Thoracic aorta (tissue), 2 donors: ENCODE results near the gene REG3A. TPM values are rescaled to one million over a fixed set of nuclear protein-coding genes. Genes with fewer than 3 reads are reported as not detected.

Source experiments
- ATAC-seq: fragments of 150-250 bp; one replicate; pipeline ENCODE4 v1.8.0; 2017; ENCODE audit warnings: low read depth; ENCODE audit not compliant: insufficient number of reproducible peaks, low FRiP score
- DNase-seq: peaks from one replicate; pipeline ENCODE4 v3.0.0-alpha.2; 2020; ENCODE audit warnings: low spot score
- H3K27ac ChIP-seq, 2 donors: fragments of 200-600 bp; sonication (generic); 1 replicate in 1 of 2; 2 replicates in 1 of 2; pipeline ENCODE4 v1.5.1; 2016; ENCODE audit warnings: mild to moderate bottlenecking in 2 of 2, moderate library complexity in 2 of 2
- H3K27me3 ChIP-seq: fragments of 200-600 bp; sonication (generic); replicated peaks from 2 replicates; pipeline ENCODE4 v1.6.0; 2016; ENCODE audit warnings: mild to moderate bottlenecking; ENCODE audit not compliant: insufficient read depth
- H3K36me3 ChIP-seq: fragments of 200-600 bp; sonication (generic); one replicate; pipeline ENCODE4 v1.5.1; 2016
- H3K4me1 ChIP-seq, 2 donors: fragments of 200-600 bp; sonication (generic); 1 replicate in 1 of 2; 2 replicates in 1 of 2; pipeline versions ENCODE4 v1.5.1 to v1.6.0; 2016; ENCODE audit warnings: low read depth in 2 of 2, mild to moderate bottlenecking in 1 of 2; ENCODE audit not compliant: control insufficient read depth in 1 of 2
- H3K4me3 ChIP-seq: fragments of 200-600 bp; sonication (generic); 2 replicates; pipeline ENCODE4 v1.5.1; 2016; ENCODE audit warnings: mild to moderate bottlenecking
- H3K9me3 ChIP-seq: fragments of 200-600 bp; sonication (generic); 2 replicates; pipeline ENCODE4 v1.5.1; 2016
- total RNA-seq, 2 donors: library from RNA; depleted of rRNA; stranded (reverse); fragments of >200 nt; gene quantifications; one replicate each; pipeline versions ENCODE4 v1.1.0 to v1.2.3, GENCODE V29; 2016
- TF ChIP-seq, protein P1 (sequence below): fragments of 200-600 bp; sonication (generic); IDR thresholded peaks from one replicate; pipeline ENCODE4 v1.5.1; 2019; ENCODE audit warnings: antibody characterized with exemption

Gene REG3A
- total RNA-seq, 2 donors from 2014 or later = 2.8 to 8.3 TPM

DNA sequence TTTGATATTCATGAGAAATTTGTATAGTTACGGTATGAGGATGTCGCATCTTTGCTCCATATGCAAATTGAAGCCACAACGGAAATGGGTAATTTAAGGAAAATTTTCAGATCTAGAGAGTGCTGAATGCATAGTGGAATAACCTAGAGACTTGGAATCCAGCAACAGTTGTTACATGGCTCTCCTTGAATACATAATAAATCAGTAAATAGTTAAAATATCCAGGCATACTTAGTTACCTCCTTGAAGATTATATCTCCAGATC is 33.9 kb downstream of the REG3A start:
- Histone ChIP-seq H3K4me1 (no peaks in the 10 kb centered on the region), H3K27ac (no peak overlapping the region), H3K4me3 (no peak overlapping the region), H3K27me3 (no peaks in the 10 kb centered on the region), H3K9me3 (no peaks in the 10 kb centered on the region), H3K36me3 (no peaks in the 10 kb centered on the region)
- DNase-seq = no peak
- TF ChIP-seq, protein P1, sequence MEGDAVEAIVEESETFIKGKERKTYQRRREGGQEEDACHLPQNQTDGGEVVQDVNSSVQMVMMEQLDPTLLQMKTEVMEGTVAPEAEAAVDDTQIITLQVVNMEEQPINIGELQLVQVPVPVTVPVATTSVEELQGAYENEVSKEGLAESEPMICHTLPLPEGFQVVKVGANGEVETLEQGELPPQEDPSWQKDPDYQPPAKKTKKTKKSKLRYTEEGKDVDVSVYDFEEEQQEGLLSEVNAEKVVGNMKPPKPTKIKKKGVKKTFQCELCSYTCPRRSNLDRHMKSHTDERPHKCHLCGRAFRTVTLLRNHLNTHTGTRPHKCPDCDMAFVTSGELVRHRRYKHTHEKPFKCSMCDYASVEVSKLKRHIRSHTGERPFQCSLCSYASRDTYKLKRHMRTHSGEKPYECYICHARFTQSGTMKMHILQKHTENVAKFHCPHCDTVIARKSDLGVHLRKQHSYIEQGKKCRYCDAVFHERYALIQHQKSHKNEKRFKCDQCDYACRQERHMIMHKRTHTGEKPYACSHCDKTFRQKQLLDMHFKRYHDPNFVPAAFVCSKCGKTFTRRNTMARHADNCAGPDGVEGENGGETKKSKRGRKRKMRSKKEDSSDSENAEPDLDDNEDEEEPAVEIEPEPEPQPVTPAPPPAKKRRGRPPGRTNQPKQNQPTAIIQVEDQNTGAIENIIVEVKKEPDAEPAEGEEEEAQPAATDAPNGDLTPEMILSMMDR = no peak
- ATAC-seq = no peak

DNA sequence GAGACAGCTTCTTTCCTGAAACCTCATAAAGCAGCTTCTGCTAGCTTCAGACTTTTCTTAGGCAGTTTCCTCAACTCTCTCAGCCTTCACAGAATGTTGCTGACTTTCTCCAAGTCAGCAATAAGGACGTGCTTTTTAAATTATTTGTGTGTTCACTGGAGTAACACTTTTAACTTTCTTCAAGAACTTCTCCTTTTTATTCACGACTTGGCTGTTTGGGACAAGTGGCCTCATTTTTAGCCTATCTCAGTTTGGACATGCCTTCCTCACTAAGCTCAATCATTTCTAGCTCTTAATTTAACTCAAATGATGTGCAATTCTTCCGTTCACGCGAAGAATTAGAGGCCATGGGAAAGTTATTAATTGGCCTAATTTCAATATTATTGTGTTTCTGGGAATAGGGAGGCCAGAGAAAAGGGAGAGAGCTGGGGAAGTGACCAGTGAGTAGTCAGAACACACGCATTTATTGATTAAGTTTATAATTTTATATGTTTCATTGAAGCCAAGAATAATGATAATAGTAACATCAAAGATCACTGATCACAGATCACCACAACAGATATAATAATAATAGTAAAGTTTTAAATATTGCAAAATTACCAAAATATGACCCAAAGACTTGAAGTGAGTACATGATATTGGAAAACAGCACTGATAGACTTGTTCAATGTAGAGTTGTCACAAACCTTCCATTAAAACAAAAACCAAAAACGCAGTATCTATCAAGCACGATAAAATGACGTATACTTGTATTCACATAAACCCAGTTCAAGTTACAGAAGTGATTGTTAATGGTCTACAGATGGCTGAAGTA is 34.4 kb downstream of the REG3A start:
- Histone ChIP-seq H3K27ac (no peak overlapping the region), H3K4me3 (no peak overlapping the region), H3K9me3 (no peaks in the 10 kb centered on the region), H3K27me3 (no peaks in the 10 kb centered on the region), H3K4me1 (no peaks in the 10 kb centered on the region), H3K36me3 (no peaks in the 10 kb centered on the region)
- TF ChIP-seq, protein P1 = no peak
- no peak for DNase-seq
- no peak for ATAC-seq

DNA sequence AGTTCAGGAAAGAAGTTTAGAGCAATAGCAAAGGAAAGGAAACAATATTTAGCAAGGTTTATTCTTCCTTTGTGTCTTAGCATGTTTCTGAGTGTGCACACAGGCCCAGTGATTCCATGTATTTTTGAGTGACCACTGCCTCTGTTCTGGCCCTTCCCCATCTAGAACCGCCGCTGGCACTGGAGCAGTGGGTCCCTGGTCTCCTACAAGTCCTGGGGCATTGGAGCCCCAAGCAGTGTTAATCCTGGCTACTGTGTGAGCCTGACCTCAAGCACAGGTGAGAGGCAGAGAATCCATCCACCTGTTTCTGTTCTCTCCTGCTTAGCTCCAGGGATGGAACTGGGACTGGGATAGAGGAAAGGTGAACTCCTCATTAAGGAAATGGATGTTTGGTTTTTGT is 36.9 kb downstream of the REG3A start:
- Histone ChIP-seq H3K9me3 (no peaks in the 10 kb centered on the region), H3K4me3 (no peak overlapping the region), H3K27me3 (no peaks in the 10 kb centered on the region), H3K36me3 (no peaks in the 10 kb centered on the region), H3K4me1 (no peaks in the 10 kb centered on the region), H3K27ac (no peak overlapping the region)
- TF ChIP-seq, protein P1 = no peak
- ATAC-seq = no peak
- DNase-seq = no peak

DNA sequence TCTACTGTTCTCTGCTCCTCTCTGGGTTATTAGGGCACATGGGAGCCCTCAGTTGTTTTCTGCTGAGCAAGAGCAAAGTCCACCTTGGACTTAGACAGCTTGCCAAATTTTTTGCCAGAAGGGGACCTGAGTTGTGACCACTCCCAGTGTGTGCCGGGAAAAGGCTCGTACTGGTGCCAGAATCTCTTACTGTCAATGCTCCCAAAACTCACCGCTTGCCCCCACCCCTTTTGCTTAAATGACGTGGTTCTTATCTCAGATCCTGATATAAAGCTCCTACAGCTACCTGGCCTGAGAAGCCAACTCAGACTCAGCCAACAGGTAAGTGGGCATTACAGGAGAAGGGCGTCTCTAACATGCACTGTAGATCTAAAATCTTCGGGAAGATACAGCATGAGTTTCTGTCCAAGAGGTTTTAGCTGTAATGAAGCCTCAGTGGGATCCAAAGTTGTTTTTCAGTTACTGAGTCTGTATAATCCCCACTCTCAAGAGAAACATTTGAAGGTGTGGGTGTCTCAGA is 39.3 kb downstream of the REG3A start, which contains the start of gene REG1A:
TSS of gene REG1A (plus strand) at position 295 of the 520 bp plus-strand sequence. CDS start 374 bp downstream, outside the sequence.
- no peaks in the 10 kb centered on the region for H3K36me3 ChIP-seq
- TF ChIP-seq, protein P1 = no peak
- no peaks in the 10 kb centered on the region for H3K27me3 ChIP-seq
- no peaks in the 10 kb centered on the region for H3K9me3 ChIP-seq
- H3K4me3 ChIP-seq = no peak within 1 kb of the TSS
- DNase-seq = no peak
- ATAC-seq = no peak
- no peak within 1 kb of the TSS for H3K27ac ChIP-seq
- H3K4me1 ChIP-seq = no peaks in the 10 kb centered on the region

DNA sequence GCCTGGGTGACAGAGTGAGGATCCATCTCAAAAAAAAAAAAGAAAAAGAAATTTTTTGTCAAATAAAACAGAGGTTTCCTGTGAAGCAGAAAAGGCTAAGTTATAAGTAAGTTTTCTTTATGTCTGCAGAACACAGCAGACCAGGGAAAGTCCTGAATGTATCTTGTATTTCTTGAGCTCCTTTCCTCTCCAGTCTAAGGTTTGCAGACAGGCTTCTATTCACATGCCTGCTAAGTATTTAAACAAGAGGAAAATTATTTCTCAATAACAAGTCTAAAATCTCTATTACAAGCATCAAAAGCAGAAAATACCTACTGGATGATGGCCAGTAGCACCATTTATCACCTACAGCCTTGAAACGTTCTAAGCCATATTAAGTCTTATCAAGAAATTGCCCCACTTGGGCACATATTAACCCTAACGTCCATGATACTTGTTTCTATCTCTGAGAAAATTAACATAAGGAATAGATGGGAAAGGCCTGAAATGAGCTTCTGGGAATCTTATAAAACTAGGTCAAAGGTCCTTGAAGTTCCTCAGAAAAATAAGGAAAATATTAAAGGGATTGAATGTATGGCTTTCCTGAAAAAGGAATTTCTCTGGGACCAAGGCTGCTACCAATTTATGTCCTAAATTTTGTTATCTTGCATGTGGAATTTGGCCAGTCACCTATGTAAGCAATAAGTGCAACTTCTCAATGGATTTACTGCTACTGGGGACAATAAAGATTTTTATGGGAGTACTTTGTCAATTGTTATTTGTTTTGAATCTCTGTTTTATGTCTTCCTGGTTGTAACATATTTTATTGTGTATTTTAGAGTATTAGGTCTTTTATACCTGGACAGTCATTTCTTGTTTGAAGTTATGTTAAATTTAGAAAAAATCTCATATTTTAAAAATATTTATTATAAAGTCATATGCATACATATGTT is 42.3 kb downstream of the REG3A start:
- no peak for ATAC-seq
- Histone ChIP-seq H3K4me1 (no peaks in the 10 kb centered on the region), H3K27me3 (no peaks in the 10 kb centered on the region), H3K36me3 (no peaks in the 10 kb centered on the region), H3K27ac (no peak overlapping the region), H3K4me3 (no peak overlapping the region), H3K9me3 (no peaks in the 10 kb centered on the region)
- TF ChIP-seq, protein P1 = no peak
- no peak for DNase-seq
